Measurements from ENCODE around the gene SSH2.

The SSH2 gene

DNA sequence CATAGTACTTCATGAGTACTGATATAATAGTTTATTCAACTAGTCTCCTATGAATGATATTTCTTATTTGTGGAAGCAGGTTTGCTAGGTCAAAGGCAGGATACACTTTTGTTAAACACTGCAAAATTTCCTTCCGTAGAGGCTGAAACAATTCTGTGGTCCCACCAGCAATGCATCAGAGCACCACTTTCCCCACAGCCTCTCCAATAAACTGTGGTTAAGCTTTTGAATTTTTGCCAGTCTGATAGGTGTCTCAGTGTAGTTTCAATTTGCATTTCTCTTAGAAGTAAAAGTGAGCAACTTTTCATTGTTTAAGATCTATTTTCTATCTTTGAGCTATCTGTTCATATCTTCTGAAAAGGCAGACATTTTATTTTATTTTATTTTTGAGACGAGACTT is 270.9 kb downstream of the SSH2 start:
- no peaks in the 10 kb centered on the region for H3K9me3 ChIP-seq (ENCODE audit: insufficient read depth, low read length, severe bottlenecking)
- ATAC-seq (ENCODE audit: insufficient read depth, low read depth) (peak; percentile 45; the same call in 1 of the 3 replicates), DNase-seq (no peak)
- H3K4me1 ChIP-seq (ENCODE audit: insufficient read depth, low read length) = no peaks in the 10 kb centered on the region
- H2AFZ ChIP-seq (ENCODE audit: low read depth, low read length) = no peak overlapping the region
- peaks cover 25% of the 10 kb centered on the region for H3K36me3 ChIP-seq (ENCODE audit: insufficient read depth, low read length)
- no peaks in the 10 kb centered on the region for H3K27me3 ChIP-seq (ENCODE audit: insufficient read depth, low read length, poor library complexity)
- no peak overlapping the region for H3K4me2 ChIP-seq (ENCODE audit: insufficient read depth, low read length)
- no peaks in the 10 kb centered on the region for H3K79me2 ChIP-seq (ENCODE audit: insufficient read depth, low read length)
- no peak overlapping the region for H3K27ac ChIP-seq (ENCODE audit: low read length)
- no peak overlapping the region for H3K9ac ChIP-seq (ENCODE audit: low read depth, low read length)
- H3K4me3 ChIP-seq (ENCODE audit: low read depth in 1 of 2, low read length in 2 of 2) = no peak overlapping the region
- no peaks in the 10 kb centered on the region; the same call in 1 of the 2 replicates for H4K20me1 ChIP-seq (ENCODE audit: insufficient read depth, low read length)
- TF ChIP-seq, protein P1, sequence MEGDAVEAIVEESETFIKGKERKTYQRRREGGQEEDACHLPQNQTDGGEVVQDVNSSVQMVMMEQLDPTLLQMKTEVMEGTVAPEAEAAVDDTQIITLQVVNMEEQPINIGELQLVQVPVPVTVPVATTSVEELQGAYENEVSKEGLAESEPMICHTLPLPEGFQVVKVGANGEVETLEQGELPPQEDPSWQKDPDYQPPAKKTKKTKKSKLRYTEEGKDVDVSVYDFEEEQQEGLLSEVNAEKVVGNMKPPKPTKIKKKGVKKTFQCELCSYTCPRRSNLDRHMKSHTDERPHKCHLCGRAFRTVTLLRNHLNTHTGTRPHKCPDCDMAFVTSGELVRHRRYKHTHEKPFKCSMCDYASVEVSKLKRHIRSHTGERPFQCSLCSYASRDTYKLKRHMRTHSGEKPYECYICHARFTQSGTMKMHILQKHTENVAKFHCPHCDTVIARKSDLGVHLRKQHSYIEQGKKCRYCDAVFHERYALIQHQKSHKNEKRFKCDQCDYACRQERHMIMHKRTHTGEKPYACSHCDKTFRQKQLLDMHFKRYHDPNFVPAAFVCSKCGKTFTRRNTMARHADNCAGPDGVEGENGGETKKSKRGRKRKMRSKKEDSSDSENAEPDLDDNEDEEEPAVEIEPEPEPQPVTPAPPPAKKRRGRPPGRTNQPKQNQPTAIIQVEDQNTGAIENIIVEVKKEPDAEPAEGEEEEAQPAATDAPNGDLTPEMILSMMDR (IDR thresholded peaks at IDR 0.05; ENCODE audit: borderline replicate concordance, extremely low read depth, low read length, poor library complexity, severe bottlenecking) = no peak
- no peak for TF ChIP-seq EZH2 (IDR thresholded peaks at IDR 0.05; ENCODE audit: borderline replicate concordance, low read depth, low read length, severe bottlenecking)

DNA sequence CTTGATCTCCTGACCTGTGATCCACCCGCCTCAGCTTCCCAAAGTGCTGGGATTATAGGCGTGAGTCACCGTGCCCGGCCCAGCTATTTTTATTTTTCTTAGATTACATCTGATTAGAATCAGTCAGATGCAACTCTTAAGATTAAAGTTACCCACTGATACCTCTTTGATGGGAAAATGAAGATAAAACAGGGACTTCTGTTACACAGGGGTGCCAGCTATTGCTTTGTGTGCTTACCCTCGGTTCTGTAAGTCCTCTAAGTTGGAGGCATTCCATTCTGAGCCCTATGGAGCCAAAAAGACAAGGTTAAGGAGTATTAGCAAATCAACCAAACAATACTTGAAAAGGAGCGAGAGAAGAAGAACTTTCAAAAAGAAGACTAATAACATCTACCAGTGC is 274.7 kb downstream of the SSH2 start:
- Histone ChIP-seq H3K9ac (ENCODE audit: low read depth, low read length) (no peak overlapping the region), H3K9me3 (ENCODE audit: insufficient read depth, low read length, severe bottlenecking) (no peaks in the 10 kb centered on the region), H3K4me1 (ENCODE audit: insufficient read depth, low read length) (no peaks in the 10 kb centered on the region), H3K4me2 (ENCODE audit: insufficient read depth, low read length) (no peak overlapping the region), H3K27ac (ENCODE audit: low read length) (no peak overlapping the region), H3K79me2 (ENCODE audit: insufficient read depth, low read length) (no peaks in the 10 kb centered on the region), H4K20me1 (ENCODE audit: insufficient read depth, low read length) (no peaks in the 10 kb centered on the region; the same call in 1 of the 2 replicates), H3K4me3 (ENCODE audit: low read depth in 1 of 2, low read length in 2 of 2) (no peak overlapping the region), H2AFZ (ENCODE audit: low read depth, low read length) (no peak overlapping the region), H3K27me3 (ENCODE audit: insufficient read depth, low read length, poor library complexity) (no peaks in the 10 kb centered on the region), H3K36me3 (ENCODE audit: insufficient read depth, low read length) (peaks cover 15% of the 10 kb centered on the region; the same call in 1 of the 2 replicates)
- DNase-seq (no peak), ATAC-seq (ENCODE audit: insufficient read depth, low read depth) (no peak)
- TF ChIP-seq, protein P1 (IDR thresholded peaks at IDR 0.05; ENCODE audit: borderline replicate concordance, extremely low read depth, low read length, poor library complexity, severe bottlenecking) = no peak
- TF ChIP-seq EZH2 (IDR thresholded peaks at IDR 0.05; ENCODE audit: borderline replicate concordance, low read depth, low read length, severe bottlenecking) = no peak

DNA sequence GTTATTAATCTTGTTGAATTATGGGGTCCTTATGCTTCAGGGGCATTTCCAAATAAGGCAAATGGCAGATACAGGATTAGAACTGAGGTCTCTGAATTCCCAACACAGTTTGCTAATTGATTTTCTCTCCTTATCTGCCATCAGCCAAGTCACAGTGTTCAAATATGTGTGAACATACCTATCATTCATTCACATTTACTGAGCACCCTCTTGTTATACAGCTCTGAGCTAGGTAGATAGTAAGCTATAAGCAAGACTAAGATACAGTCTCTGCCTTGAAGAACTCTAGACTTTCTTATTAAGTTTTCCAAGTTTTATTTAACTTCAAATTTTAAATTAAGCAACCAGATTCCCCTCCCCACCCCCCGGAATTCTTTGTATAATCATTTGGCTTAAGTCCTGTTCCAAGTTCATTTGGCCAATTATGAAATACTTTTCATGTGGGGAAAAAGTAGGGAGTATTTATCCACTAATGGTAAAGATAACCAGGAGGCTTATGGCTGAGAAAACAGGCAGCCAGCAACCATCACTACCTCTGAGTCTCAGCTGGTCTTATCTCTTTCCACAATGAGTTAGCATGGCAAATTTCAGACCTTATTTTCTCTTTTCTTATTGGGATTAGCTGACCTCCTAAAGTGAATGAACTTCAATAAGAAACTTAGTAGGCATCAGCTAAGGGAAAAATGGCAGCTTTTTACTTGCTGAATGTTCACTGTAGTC is 275.9 kb downstream of the SSH2 start:
- no peak for TF ChIP-seq EZH2 (IDR thresholded peaks at IDR 0.05; ENCODE audit: borderline replicate concordance, low read depth, low read length, severe bottlenecking)
- TF ChIP-seq, protein P1 (IDR thresholded peaks at IDR 0.05; ENCODE audit: borderline replicate concordance, extremely low read depth, low read length, poor library complexity, severe bottlenecking) = no peak
- no peak for DNase-seq

More for the DNA sequence above, 275.9 kb downstream of the SSH2 start:
- no peak for ATAC-seq (ENCODE audit: insufficient read depth, low read depth)
- peaks cover 19% of the 10 kb centered on the region; the same call in 1 of the 2 replicates for H3K36me3 ChIP-seq (ENCODE audit: insufficient read depth, low read length)
- H3K4me2 ChIP-seq (ENCODE audit: insufficient read depth, low read length) = no peak overlapping the region
- no peak overlapping the region for H3K4me3 ChIP-seq (ENCODE audit: low read depth in 1 of 2, low read length in 2 of 2)
- no peaks in the 10 kb centered on the region for H3K4me1 ChIP-seq (ENCODE audit: insufficient read depth, low read length)
- no peak overlapping the region for H3K27ac ChIP-seq (ENCODE audit: low read length)
- H3K9me3 ChIP-seq (ENCODE audit: insufficient read depth, low read length, severe bottlenecking) = no peaks in the 10 kb centered on the region
- no peaks in the 10 kb centered on the region; the same call in 1 of the 2 replicates for H4K20me1 ChIP-seq (ENCODE audit: insufficient read depth, low read length)
- H2AFZ ChIP-seq (ENCODE audit: low read depth, low read length) = no peak overlapping the region
- H3K27me3 ChIP-seq (ENCODE audit: insufficient read depth, low read length, poor library complexity) = no peaks in the 10 kb centered on the region
- no peaks in the 10 kb centered on the region for H3K79me2 ChIP-seq (ENCODE audit: insufficient read depth, low read length)
- no peak overlapping the region for H3K9ac ChIP-seq (ENCODE audit: low read depth, low read length)
